Activated gamma-delta T cell treated with Interleukin-2 at 50 U/mL for 16 hours (primary cell): ENCODE measurements around the gene MKS1.
A peak's percentile ranks its signal among the peaks of the same experiment; 100 is the strongest.

Source experiments
- DNase-seq: peaks from one replicate; pipeline ENCODE4 v3.0.0-alpha.2; 2020

The MKS1 gene

DNA sequence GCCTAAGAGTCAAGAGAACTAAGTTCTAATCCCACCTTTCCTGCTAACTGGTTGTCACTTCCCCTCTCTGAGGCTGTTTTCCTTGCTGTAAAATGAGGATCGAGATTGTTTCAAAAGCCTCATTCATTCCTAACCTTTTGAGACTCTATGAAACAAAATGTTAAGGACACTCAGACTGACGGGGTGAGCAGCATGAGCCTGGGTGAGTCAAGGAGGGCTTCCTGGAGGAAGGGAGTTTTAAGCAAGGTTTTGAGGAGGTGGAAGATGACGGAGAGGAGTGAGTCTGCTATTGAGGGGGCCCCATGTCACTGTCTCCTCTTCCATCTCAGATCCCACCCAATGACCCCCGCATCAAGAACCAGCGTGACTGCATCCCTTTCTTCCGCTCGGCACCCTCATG lies 22.4 kb downstream of the MKS1 start:
- DNase-seq, result no peak

DNA sequence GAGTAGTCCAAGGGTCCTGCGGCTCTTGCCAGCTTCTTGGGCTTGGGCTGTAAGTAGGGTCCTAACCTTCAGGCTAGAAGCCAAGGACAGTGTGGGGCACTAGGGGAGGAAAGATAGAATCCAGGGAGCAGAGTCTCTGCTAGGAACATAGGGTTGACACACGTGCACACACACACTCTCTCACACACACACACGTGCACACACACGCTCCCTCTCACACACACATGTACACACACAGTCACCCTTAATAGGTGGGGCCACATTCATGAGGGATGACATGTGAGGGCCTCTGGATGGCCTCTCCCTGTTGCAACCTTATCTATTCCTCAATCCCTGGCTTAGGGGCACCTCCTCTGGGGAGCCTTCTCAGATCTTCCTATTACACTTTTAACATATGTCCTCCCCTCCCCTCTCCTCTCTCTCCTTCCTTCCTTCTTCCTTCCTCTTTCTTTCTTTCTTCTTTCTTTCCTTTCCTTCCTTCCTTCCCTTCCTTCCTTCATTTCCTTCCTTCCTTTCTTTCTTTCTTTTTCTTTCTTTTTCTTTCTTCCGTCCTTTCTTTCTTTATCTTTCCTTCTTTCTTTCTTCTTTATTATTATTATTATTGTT lies 23.4 kb downstream of the MKS1 start:
- no peak for DNase-seq

DNA sequence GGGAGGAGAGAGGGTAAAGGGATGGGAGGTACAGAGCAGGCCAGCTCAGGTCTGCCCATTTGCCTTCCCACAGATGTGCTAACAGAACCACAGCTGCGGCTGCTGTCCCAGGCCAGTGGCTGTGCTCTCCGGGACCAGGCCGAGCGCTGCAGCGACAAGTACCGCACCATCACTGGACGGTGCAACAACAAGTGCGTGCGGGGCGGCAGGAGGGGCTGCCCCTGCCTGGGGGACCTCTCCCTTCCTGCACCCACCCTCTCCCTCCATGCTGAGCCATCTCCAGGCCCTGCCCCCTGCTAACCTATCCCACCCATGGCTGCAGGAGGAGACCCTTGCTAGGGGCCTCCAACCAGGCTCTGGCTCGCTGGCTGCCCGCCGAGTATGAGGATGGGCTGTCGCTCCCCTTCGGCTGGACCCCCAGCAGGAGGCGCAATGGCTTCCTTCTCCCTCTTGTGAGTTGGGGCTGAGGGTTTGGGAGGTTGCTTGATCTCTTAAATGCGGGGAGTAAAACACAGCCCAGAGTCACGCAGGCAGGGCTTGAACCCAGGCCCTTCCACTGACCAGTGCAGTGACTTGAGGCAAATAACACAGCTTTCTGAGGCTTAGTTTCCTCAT lies 25.3 kb downstream of the MKS1 start:
- DNase-seq, result no peak

DNA sequence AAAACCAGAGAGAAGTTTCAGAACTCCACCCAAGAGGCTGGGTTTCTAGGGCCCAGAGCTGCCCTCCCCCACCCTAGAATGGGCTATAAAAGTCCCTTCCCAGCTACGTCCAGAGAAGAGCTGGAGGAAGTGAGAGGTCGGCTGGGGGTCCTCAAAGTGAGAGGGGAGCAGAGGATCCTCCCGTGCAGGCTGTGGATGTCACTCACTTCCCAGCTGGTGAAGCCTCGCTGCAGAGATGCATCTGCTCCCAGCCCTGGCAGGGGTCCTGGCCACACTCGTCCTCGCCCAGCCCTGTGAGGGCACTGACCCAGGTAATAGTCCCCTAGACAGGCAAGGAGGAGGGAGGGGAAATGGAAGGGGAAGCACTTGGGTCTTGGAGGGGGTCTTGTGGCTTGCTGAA lies 26.4 kb downstream of the MKS1 start, which contains the start of gene EPX:
TSS of gene EPX (plus strand) at position 115 of the 400 bp plus-strand sequence. CDS start at position 236, 121 bp downstream.
- DNase-seq, result no peak

DNA sequence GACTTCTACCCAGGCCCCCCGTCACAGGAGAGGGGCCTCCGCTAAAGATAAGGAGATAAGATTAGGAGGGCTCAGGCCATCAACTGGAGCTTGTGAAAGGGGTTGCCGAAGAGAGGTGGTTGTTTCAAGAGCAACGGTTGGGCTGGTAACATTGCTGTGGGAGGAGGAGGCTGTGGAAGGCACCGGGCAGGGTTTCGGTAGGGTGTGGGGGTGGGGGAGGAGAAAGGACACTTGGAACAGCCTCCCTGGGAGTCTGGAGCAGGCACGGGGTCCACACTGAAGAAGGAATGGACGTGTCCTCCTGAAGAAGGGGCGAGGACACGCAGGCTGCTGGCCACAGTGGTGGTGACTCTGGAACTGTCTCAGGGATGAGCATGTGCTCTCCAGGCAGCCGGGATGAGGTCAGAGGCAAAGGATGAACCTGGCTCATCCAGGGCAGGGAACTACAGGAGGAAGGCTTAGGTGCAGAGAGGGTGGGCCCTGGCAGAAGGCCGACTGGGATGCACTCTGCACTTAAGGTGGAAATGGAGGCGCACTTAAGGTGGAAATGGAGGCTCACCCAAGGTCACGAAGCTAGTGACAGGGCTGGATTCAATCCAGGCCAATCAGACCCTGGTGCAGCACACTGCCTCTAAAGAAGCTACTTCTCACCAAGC lies 27.7 kb downstream of the MKS1 start:
- DNase-seq, result no peak

DNA sequence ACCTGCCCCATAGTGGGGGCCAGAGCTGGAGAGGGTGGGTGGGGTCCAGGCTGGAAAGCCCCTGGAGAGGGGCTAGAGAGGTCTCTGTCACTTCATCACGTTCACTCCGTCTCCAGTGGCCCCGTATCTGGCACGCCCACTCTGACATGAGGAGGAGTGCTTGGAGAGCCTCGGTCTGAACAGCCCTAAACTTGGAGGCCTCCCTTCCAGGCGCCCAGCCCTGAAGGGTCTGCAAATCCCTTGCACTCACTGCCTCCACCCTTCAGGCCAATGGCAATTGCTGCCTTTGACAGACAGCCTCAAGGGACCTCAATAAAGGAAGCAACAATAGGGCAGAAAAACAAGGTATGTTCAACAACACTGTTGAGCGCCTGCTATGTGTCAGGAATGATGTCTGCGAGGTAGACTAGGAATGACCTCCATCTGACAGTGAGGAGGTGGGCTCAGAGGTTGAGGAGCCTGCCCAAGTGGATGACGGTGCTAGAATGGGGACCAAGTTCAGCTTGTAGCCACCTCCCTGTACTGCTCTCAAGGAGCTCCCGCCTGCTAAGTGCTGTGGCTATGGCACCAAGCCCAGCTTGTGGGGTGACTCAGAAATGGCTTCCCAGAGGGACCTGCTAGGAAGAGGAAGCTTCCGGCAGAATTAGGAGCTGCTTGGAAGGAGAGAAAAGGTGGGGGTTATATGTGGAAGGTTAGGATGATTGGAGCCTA lies 29.5 kb downstream of the MKS1 start:
- no peak for DNase-seq

DNA sequence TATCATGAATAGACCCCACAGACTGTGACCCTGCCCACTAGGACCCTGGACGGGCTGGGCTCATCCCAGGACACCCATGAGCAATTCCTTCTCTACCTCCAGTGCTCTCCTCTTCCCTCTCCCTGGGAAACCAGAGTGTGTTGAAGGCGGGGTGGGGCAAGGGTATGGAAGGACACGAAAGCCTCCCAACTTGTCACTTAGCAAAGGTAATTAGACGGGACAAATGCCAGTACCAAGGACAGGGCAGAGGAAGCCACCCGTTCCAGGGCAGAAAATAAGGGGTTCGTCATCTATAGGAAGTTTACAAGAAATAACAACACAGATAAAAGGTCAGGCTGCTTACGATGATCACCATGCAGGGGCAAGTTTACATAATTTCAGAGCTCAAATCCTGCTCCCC lies 31.4 kb downstream of the MKS1 start:
- DNase-seq, result no peak

DNA sequence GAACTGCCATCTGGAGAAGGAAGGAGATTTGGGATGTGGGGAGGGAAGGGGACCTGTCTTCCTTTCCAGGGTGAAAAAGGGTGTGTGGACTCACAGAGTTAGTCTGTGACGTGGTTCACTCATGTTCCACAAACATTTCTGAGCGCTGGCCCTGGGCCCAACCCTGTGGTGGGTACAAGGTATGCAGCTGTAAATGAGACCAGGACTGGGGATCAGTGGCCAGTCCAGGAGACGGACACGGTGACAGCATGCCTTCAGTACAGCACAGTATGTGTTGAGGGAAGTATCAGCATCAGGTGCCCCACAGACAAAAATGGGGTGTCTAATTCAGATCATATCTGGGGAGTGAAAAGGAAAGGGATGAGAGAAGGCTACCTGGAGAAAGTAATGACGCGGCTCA lies 32.0 kb downstream of the MKS1 start:
- no peak for DNase-seq

DNA sequence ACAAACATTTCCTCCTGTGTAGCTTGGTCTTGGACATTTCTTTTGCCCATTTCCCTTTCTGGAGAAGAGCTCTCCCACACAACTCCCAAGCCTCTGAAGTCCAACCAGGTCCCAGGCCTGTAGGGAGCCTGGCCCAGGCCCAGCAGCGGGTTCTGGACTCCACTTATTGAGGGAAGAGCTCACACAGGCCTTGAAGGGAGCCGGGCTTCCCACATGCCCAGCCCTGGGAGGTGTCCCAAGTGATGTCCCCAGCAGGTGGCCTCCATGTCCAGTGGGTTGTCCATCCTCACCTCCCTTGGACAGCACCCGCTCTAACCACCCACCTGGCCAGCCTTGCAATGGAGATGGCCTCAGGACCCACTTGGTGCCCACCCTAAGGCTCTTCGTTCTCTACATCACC lies 32.5 kb downstream of the MKS1 start:
- DNase-seq, result no peak

DNA sequence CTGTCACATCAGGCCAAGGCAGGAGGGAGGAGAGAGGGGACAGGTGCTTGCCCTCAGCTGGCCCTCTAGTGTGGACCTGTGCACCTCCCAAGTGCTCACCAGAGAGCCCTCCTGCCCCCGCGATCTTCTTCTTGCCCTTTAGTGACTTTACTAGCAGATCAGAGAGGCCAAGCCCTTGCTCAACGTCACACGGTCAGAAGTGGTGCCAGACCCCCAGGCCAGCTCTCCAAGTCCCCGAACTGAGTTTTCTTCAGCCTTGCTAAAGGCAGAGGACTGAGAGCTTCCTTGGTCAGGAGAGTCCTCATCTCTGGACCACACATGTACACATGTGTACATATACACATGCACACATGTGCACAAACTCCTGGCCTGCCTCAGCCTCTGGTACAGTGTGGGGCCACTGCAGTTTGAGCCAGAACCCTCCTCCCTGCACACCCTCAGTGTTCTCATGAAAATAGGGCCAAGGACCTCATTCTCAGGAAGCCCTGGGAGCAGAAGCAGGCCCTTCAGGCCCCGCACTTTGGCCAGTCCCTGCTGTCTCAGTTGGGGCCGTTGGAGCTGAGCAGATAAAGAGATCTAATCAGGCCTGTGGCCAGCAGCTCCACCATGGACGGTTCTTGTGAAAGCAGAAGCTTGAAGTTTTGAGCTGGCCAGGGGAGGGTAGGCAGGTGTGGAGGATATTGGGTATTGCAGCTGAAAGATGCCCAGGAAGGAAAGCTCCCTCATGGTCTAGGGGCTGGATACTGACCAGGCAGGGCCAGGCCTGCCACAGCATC lies 33.9 kb downstream of the MKS1 start:
- DNase-seq, result no peak

DNA sequence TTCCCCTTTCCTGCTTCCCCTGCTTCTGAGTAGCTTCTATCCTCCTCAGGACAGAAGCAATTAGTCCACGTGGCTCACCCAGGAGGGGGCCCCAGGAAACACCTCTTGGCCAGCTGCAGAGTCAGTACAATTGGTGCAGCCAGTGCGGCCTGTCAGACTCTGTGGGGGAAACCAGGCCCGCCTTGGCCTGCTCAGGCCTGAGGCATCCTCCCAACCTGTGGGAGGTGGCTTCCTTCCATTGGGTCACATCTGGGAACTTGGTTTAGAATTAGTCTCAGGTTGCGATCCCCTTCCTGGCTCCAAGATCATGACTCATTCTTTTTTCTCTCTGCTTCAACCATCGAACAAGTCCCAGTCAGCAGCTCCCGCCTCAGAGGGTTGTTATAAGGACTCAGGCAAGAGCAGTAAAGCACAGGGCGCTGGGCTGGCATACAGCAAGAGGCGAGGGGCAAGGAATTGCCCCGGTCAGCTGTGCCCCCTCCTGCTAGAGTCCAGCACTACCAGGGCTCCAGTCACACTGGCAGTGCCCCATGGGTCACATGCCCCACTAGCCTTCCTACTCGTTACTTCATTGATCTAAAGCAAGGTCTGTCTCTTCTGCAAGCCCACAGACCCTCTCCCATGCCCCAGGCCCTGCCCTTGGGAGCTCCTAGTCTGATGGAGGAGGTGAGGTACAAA lies 34.6 kb downstream of the MKS1 start:
- DNase-seq, result no peak

DNA sequence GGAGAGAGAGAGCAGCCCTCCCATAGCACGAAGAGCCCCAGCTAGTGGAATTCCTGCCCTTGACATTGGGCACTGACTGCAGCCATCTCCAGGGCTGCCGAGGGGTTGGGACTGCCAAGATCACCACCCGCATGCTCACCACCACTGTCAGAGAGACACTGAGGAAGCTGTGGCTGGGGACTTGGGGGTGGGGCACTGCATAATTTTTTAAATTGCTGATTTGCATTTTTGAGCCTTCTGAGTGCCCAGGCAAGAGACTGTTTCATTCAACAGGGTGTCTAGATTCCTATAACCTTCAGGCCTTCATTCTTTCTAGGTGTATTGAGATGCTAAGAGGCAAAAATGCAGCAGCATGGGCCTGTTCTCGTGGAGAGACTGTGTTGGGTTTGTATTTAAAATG lies 35.5 kb downstream of the MKS1 start:
- no peak for DNase-seq

DNA sequence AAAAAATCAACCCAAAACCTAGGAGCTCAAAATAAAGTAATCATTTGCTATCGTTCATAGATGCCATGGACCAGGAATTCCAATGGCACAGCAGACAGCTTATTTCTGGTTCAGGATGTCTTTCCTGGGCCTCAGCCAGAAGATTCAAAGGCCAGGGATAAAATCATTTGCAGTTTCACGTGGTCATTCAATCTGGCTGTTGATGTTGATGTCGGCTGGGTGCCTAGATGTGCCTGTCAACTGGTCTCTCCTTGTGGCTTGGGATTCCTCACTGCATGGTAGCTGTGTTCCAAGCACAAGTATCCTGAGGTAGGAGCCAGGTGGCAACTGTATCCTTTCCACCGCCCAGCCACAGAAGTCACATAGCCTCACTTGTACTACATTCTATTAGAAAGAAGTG lies 37.3 kb downstream of the MKS1 start:
- no peak for DNase-seq

DNA sequence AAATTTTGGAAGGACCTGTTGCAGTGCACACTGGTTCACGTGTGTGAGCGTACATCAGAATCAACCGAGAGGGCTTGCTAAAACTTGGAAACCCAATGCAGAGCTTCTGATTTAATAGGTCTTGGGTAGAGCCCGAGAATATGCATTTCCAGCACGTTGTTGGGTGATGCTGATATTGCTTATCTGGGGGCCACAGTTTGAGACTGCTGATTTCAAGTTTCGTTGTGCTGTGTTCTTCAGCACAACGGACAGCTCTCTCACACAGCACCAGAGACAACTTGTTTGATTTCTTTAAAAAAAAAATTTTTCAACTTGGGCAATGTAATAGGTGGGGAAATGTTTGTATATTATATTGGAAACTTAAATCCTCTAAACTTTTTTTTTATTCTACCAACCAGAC lies 42.9 kb downstream of the MKS1 start:
- no peak for DNase-seq

DNA sequence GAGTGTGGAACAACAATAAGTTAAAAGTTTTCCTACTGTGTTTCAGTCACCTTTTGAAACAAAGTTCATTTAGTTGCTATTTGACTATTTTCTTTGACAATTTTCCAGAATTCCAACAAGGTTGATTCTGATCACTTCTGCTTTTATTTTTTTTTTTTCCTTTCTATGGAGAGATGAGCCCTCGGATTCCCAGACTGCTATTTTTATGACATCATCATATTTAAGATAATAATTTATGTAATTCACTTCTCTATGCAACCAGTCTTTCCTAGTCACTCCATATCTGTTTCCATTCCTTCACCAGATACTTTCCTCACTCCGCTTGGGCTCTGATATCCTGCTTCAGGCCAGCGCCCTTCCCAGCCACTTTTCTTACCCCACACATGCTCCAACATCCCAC lies 44.2 kb downstream of the MKS1 start:
- no peak for DNase-seq

DNA sequence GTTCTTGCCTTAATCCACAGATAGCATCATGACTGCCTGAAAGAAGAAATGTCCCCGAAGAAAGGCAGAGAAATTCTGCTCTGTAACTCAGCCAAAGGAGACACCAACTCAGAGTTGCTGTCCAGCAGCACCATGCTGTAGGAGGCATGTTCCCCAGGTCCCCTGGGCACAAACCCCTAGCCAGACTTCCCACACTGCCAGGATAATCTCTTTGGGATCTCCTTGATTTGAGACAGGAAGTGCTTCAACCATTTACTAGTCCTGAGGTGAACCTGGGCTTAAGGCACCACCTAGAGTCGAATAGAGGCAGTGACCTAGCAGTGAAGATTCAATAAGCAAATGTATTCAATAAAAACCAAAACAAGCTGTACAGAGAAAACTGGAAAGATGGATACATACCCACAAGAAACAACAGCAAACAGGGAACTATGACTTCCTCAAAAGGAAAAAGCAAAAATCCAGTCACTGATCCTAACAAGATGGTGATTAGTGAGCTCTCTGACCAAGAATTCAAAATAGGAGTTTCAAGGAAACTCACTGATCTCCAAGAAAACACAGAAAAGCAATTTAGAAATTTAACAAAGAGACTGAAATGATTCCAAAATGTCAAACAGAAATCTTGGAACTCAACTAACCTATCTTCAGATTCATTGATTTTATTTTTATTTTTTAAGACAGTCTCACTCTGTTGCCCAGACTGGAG lies 46.5 kb downstream of the MKS1 start:
- DNase-seq, result peak; percentile 49

DNA sequence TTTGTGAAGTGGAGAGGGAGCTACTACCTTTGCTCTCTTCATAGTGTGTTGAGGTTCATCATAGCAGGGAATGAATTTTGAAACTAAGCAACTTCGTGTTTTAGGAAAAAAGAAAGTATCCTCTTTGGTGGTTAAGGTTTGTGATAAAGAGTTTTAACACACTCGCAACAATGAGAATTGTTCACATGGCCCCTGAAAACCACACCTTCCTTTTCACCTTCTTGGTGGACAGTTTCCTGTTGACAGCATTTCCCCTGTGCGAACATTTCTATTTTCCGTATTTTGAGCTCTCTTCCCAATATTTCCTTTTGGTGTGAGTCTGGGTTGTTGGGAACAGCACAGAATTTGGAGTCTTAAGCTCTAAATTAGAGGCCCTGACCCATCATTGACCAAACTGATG lies 48.4 kb downstream of the MKS1 start:
- DNase-seq, result no peak

DNA sequence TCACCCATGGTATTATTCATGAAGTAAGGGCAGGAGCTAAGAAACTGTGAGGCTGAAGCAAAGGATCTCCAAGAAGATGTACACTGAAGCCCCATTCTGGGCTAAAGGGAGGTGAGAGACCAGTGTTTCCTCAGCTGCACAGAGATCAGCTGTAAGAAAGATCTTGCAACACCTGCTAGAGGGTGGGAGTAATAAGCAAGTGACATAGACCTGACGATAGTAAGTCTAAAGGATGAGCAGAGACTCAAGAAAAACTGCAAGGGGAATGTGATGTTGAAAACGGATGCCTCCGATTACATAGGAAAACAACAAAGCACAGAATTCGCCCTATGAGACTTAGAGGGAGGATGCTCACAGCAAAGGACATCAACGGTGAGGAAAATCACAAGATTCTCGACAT lies 52.4 kb downstream of the MKS1 start, which contains the start of gene OR4D2:
TSS of gene OR4D2 (plus strand) at position 301 of the 400 bp plus-strand sequence. CDS start 2,674 bp downstream, outside the sequence.
- no peak for DNase-seq

DNA sequence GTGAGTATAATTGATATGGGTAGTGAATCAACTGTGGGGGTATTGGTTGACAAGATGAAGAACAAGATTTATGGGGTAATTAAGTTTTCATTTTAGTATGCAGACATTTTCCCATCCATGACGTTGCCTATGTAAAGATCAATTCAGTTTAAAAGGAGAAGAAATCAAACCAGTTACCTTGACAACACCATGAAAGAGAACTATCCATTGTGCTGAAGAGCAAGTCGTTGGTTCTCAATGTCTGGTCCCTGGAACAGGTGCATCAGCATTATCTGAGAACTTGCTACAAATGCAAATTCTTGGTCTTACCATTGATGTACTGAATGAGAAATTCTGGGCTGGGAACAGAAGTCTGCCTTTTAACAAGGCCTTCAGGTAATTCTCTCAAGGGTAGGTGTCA lies 53.1 kb downstream of the MKS1 start:
- no peak for DNase-seq

DNA sequence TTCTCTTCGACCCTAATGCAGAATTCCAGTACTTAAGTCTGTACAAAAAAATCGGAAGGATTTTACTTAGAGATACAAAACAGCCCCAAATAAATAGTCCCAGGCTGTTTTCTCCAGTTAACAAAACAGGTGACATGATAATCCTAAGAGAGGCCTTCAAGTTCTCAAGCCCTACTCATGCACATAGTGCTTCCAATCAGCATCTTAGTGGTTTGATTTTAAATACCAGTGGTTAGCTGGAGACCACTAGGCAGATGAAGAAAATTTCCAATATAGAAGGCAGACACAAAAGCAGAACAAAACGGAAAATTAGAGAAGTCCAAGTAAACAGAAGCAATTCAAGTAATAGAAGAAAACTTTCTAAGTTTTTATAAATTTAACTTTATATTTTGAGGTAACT lies 57.5 kb downstream of the MKS1 start:
- DNase-seq, result no peak

DNA sequence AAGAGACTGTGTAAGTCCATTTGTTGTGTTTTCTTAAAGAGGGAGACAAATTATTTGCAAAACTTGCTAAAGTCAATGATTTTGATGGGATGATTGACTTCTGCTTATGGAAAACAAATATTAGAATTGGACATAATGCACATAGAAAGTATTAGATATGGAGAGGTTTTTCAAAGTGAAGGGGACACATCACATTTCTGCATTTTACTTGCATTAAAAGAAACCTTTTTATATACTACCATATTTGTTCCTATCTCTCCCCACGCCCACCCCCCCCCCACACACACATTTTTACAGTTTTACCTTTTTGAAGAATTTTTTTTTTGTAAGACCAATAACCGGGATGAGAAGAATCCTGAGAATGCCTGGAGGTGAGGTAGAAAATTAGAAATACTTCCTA lies 60.9 kb downstream of the MKS1 start:
- no peak for DNase-seq
